HEK293 (cell line): ENCODE results near the gene SHROOM3.

Experiments
- CTCF ChIP-seq: fragments of 450-650 bp; formaldehyde crosslinking; IDR thresholded peaks from 2 replicates; pipeline ENCODE4 v1.5.1; 2016; ENCODE audit warnings: missing biosample characterization, missing genetic modification characterization
- PBX3 ChIP-seq: sonication (generic); formaldehyde crosslinking; IDR thresholded peaks from 2 replicates; pipeline ENCODE4 v1.8.1; 2022; ENCODE audit warnings: mild to moderate bottlenecking, moderate library complexity, missing genetic modification reagents
- ZBTB21 ChIP-seq: fragments of 450-650 bp; formaldehyde crosslinking; IDR thresholded peaks from 2 replicates; pipeline ENCODE4 v1.5.1; 2017; ENCODE audit warnings: missing biosample characterization, missing genetic modification characterization
- ZBTB7A ChIP-seq: fragments of 450-650 bp; formaldehyde crosslinking; IDR thresholded peaks from 2 replicates; pipeline ENCODE4 v1.5.1; 2016; ENCODE audit warnings: low read depth, missing biosample characterization, missing genetic modification characterization
- ZNF155 ChIP-seq: fragments of 450-650 bp; formaldehyde crosslinking; IDR thresholded peaks from 2 replicates; pipeline ENCODE4 v1.5.1; 2016; ENCODE audit warnings: missing biosample characterization, missing genetic modification characterization
- ZNF175 ChIP-seq: fragments of 450-650 bp; formaldehyde crosslinking; IDR thresholded peaks from 2 replicates; pipeline ENCODE4 v1.5.1; 2016; ENCODE audit warnings: missing biosample characterization, missing genetic modification characterization
- ZNF404 ChIP-seq: fragments of 450-650 bp; formaldehyde crosslinking; IDR thresholded peaks from 2 replicates; pipeline ENCODE4 v1.5.1; 2017; ENCODE audit warnings: missing biosample characterization, missing genetic modification characterization
- ZNF473 ChIP-seq: fragments of 450-650 bp; formaldehyde crosslinking; IDR thresholded peaks from 2 replicates; pipeline ENCODE4 v1.5.1; 2017; ENCODE audit warnings: missing biosample characterization, missing genetic modification characterization
- ZNF664 ChIP-seq: fragments of 450-650 bp; formaldehyde crosslinking; IDR thresholded peaks from 2 replicates; pipeline ENCODE4 v1.5.1; 2016; ENCODE audit warnings: missing biosample characterization, missing genetic modification characterization
- TF ChIP-seq, protein P1 (sequence below): fragments of 450-650 bp; formaldehyde crosslinking; IDR thresholded peaks from 2 replicates; pipeline ENCODE4 v1.5.1; 2016; ENCODE audit warnings: missing biosample characterization, missing genetic modification characterization
- TF ChIP-seq, protein P2 (sequence below): fragments of 450-650 bp; formaldehyde crosslinking; IDR thresholded peaks from 2 replicates; pipeline ENCODE4 v1.5.1; 2016; ENCODE audit warnings: missing biosample characterization, missing genetic modification characterization, low read depth

DNA sequence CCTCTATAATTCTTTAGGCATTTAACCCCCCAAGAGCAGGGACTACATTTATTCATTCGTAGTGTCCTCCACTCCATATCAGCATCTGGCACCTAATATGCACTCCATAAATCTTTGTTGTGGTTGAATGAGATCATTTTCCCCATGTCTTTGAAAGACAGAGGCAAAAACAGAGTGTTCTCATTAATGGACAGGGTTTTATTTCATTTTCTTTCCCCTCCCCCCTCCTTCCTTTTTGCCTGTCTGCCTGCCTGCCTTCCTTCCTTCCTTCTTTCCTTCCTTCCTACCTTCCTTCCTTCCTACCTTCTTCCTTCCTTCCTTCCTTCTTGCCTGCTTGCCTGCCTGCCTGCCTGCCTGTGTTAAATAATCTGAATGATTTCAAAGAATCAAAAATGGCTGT is 83.2 kb downstream of the SHROOM3 start:
- TF ChIP-seq CTCF (tag by site-specific recombination): no peak
- TF ChIP-seq ZNF155 (tag by site-specific recombination): no peak
- TF ChIP-seq, protein P1, sequence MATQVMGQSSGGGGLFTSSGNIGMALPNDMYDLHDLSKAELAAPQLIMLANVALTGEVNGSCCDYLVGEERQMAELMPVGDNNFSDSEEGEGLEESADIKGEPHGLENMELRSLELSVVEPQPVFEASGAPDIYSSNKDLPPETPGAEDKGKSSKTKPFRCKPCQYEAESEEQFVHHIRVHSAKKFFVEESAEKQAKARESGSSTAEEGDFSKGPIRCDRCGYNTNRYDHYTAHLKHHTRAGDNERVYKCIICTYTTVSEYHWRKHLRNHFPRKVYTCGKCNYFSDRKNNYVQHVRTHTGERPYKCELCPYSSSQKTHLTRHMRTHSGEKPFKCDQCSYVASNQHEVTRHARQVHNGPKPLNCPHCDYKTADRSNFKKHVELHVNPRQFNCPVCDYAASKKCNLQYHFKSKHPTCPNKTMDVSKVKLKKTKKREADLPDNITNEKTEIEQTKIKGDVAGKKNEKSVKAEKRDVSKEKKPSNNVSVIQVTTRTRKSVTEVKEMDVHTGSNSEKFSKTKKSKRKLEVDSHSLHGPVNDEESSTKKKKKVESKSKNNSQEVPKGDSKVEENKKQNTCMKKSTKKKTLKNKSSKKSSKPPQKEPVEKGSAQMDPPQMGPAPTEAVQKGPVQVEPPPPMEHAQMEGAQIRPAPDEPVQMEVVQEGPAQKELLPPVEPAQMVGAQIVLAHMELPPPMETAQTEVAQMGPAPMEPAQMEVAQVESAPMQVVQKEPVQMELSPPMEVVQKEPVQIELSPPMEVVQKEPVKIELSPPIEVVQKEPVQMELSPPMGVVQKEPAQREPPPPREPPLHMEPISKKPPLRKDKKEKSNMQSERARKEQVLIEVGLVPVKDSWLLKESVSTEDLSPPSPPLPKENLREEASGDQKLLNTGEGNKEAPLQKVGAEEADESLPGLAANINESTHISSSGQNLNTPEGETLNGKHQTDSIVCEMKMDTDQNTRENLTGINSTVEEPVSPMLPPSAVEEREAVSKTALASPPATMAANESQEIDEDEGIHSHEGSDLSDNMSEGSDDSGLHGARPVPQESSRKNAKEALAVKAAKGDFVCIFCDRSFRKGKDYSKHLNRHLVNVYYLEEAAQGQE (tag by site-specific recombination): no peak
- no peak for TF ChIP-seq ZNF664 (tag by site-specific recombination)
- no peak for TF ChIP-seq ZBTB21 (tag by site-specific recombination)
- TF ChIP-seq ZNF473 (tag by site-specific recombination): no peak
- no peak for TF ChIP-seq ZNF175 (tag by site-specific recombination)
- no peak for TF ChIP-seq ZNF404 (tag by site-specific recombination)
- TF ChIP-seq PBX3 (CRISPR knock-in tag): no peak
- TF ChIP-seq, protein P2, sequence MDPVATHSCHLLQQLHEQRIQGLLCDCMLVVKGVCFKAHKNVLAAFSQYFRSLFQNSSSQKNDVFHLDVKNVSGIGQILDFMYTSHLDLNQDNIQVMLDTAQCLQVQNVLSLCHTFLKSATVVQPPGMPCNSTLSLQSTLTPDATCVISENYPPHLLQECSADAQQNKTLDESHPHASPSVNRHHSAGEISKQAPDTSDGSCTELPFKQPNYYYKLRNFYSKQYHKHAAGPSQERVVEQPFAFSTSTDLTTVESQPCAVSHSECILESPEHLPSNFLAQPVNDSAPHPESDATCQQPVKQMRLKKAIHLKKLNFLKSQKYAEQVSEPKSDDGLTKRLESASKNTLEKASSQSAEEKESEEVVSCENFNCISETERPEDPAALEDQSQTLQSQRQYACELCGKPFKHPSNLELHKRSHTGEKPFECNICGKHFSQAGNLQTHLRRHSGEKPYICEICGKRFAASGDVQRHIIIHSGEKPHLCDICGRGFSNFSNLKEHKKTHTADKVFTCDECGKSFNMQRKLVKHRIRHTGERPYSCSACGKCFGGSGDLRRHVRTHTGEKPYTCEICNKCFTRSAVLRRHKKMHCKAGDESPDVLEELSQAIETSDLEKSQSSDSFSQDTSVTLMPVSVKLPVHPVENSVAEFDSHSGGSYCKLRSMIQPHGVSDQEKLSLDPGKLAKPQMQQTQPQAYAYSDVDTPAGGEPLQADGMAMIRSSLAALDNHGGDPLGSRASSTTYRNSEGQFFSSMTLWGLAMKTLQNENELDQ (tag by site-specific recombination): no peak
- TF ChIP-seq ZBTB7A: no peak
